C4-2B (cell line): ENCODE measurements around the gene RNASE13.

Source experiments
- CTCF ChIP-seq: fragments of 450-650 bp; conservative IDR thresholded peaks from 2 replicates; pipeline ENCODE4 v1.5.1; 2017; ENCODE audit warnings: mild to moderate bottlenecking
- ZFX ChIP-seq: fragments of 450-650 bp; IDR thresholded peaks from 2 replicates; pipeline ENCODE4 v1.6.1; 2017

- TF ChIP-seq CTCF (no peak), ZFX (no peak)
These were observed 35.0 kb downstream of the RNASE13 start for GRCh38 chr14:20999591-20999990.
